Fibroblast of pulmonary artery (primary cell): Measurements from ENCODE around the gene AMDHD1.

Experiments used
- DNase-seq: peaks from one replicate; pipeline ENCODE4 v3.0.0-alpha.2; 2010; ENCODE audit warnings: low read depth
- H3K4me3 ChIP-seq: replicated peaks from 2 replicates; pipeline ENCODE4 v1.5.1; 2011; ENCODE audit warnings: low read depth, mild to moderate bottlenecking, control low read depth, low read length, moderate library complexity
- CTCF ChIP-seq: IDR thresholded peaks from 2 replicates; pipeline ENCODE4 v1.5.1; 2011; ENCODE audit warnings: mild to moderate bottlenecking, control low read depth, low read length, inconsistent platforms; ENCODE audit errors: missing control alignments

AMDHD1 gene

GRCh38 chr12:95980437-95980836 lies 37.3 kb downstream of the AMDHD1 start:
- H3K4me3 ChIP-seq = no peak overlapping the region
- no peak for DNase-seq

DNA sequence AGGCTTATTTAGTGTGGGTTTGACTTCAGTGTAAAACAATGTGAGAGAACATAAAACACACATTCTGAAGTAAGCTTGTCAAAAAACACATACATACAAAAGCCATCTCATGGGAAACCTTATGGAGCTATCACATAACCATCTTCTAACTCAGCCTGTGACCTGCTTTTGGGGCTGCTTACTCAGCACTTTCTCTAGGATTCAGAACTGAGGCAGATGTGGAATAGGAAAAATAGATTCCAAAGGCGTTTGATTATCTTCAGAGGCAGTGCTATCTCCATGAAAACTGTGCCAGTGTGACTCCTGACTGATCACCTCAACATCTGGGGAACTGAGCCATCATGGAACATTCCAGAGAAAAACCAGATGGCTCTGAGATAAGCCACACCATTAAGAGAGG lies 39.5 kb downstream of the AMDHD1 start:
- no peak overlapping the region for H3K4me3 ChIP-seq
- no peak for DNase-seq
- TF ChIP-seq CTCF = no peak

More at GRCh38 chr12:95980437-95980836, 37.3 kb downstream of the AMDHD1 start:
- no peak for TF ChIP-seq CTCF

DNA sequence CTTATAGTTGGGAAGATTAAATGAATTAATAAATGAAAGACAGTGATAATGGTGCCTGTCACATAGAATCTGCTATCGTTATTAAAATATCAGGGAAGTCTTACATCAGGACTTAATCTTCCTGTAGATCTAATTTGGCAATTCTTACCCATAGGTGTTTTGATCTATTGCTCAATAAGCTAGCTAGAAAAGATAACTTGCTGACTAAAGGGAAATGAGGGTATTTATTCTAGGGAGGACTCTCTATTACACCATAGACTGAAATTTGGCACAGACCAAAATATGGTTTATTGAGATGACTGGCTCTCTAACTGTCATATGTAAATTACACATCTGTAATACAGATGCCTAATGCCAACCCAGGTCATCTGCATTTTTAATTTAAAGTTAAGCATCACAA lies 41.6 kb downstream of the AMDHD1 start:
- no peak for TF ChIP-seq CTCF
- no peak for DNase-seq
- no peak overlapping the region for H3K4me3 ChIP-seq

DNA sequence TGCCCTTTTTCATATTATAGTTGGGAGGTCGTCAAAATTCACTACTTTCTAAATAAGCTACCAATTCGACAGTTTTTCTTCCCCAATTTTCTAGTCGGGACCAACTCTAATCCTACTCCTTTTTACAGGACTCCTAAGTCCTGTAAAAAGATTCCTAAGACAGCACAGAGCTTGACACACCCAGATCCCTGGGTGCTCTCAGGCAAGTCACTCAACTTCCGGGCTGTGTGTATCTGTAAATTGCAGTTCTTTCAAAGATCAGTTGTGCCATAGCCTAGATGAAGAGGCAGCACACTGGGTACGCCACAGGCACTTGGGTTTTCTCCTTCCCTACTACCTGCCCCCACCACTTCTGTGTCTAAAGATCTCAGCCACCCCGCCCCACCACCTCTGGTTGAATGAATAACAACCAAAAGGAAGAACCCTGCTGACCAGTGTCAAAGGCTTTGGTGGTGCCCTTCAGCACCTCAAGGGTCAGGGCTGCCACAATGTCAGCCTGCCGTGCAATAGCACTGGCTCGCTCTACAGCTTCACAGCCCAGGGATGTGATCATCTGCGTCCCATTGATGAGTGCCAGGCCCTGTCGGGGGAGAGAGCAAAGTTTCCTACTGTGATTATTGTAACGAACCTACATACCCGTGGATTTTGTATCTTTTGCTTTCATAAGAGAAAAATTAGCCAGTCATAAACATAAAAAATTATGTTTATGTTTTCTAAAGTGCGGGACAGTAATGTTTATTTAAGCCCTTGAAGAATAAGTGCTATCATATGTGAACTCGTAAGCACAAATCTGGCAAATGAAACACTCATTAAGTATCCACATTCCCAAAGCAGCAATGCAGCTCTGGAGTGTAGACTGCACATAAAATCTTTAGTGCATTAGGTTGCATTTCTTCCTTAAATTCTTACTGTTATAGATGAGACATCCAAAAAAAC lies 43.8 kb downstream of the AMDHD1 start:
- no peak overlapping the region for H3K4me3 ChIP-seq
- TF ChIP-seq CTCF = no peak
- no peak for DNase-seq

- DNase-seq = no peak
- no peak overlapping the region for H3K4me3 ChIP-seq
- no peak for TF ChIP-seq CTCF
These were observed 45.6 kb downstream of the AMDHD1 start for GRCh38 chr12:95988506-95989275.

DNA sequence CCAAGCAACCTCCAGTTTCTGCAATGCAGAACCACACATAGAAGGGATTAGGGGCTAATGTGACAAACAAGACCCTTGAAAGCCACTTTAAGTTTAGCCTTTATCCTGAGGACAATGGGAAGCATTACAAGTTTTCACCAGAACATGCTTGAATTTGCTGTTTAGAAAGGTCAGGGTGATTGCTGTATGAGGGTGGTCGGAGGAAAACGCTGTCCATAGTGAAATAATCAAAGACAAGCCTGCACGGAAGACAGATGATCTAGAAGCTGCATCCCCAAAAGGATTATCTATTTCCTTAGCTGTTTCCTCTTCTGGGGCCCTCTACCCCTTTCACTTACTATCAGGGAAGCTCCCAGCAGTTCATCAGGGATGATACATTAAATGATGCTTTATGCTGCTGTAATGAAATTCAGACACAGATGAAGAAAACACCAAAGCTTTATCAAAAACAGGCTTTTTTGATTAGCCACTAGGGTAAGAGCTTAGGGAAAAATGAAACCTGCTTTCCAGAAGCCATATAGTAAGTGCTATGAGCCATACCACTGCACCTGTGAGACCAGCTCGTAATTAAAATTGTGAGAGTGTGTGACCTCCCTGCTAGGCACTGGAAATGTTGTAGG lies 46.5 kb downstream of the AMDHD1 start:
- no peak for TF ChIP-seq CTCF
- DNase-seq = no peak
- no peak overlapping the region for H3K4me3 ChIP-seq
